H1 (cell line): ENCODE results near the gene CNTF. TPM values are rescaled to one million over a fixed set of nuclear protein-coding genes. Genes with fewer than 3 reads are reported as not detected.

Experiments
- CTCF ChIA-PET: fragments of 300-600 bp; sonication (Branson Sonifier 250); formaldehyde crosslinking; loops from one replicate; lab custom pipeline; 2021; ENCODE audit not compliant: partially characterized antibody; lab: Charles Lee
- POLR2A ChIA-PET: fragments of 300-600 bp; sonication (Branson Sonifier 250); formaldehyde crosslinking; loops from one replicate; lab custom pipeline; 2021; ENCODE audit warnings: inconsistent platforms; ENCODE audit not compliant: partially characterized antibody; lab: Charles Lee
- DNase-seq, 2 experiments: peaks; one replicate each; pipeline versions ENCODE4 v3.0.0 to v3.0.0-alpha.2; 2010 to 2022; ENCODE audit warnings: low spot score in 2 of 2, low read depth in 1 of 2, mixed read lengths in 1 of 2
- FAIRE-seq: peaks from 2 replicates; lab custom pipeline; 2011; peaks lifted over from hg19 to GRCh38; lab: Jason Lieb, UNC
- H2AFZ ChIP-seq: 2 replicates; pipeline ENCODE4 v1.8.1; 2012; ENCODE audit warnings: low read length, inconsistent platforms
- H2AK5ac ChIP-seq: 2 replicates; pipeline ENCODE4 v1.6.1; 2013; ENCODE audit warnings: low read depth, low read length
- H2BK120ac ChIP-seq: replicated peaks from 2 replicates; pipeline ENCODE3; 2013; ENCODE audit warnings: low read depth, low read length, inconsistent platforms
- H2BK12ac ChIP-seq: 2 replicates; pipeline ENCODE4 v1.6.1; 2013; ENCODE audit warnings: low read depth, low read length
- H2BK15ac ChIP-seq: 2 replicates; pipeline ENCODE4 v1.6.1; 2013; ENCODE audit warnings: low read length
- H2BK20ac ChIP-seq: 2 replicates; pipeline ENCODE4 v1.6.1; 2013; ENCODE audit warnings: low read length
- H2BK5ac ChIP-seq: 2 replicates; pipeline ENCODE4 v1.6.1; 2013; ENCODE audit warnings: low read depth, low read length
- H3K14ac ChIP-seq: 2 replicates; pipeline ENCODE4 v1.6.1; 2013; ENCODE audit warnings: inconsistent platforms; ENCODE audit not compliant: insufficient read length
- H3K18ac ChIP-seq: 2 replicates; pipeline ENCODE4 v1.6.1; 2013; ENCODE audit warnings: low read length; ENCODE audit errors: extremely low read depth
- H3K23ac ChIP-seq: 2 replicates; pipeline ENCODE4 v1.6.1; 2013; ENCODE audit warnings: inconsistent platforms; ENCODE audit not compliant: insufficient read length
- H3K23me2 ChIP-seq: 2 replicates; pipeline ENCODE4 v1.6.1; 2013; ENCODE audit warnings: low read depth, low read length
- H3K27ac ChIP-seq: 2 replicates; pipeline ENCODE4 v1.6.1; 2011; ENCODE audit warnings: low read depth, low read length, inconsistent platforms
- H3K27me3 ChIP-seq, 4 experiments: replicated peaks in 1 of 4; 1 replicate in 1 of 4; 2 replicates in 3 of 4; pipeline versions ENCODE4 v1.6.1 to v1.8.1; 2011 to 2013; ENCODE audit warnings: low read length in 3 of 4, mild to moderate bottlenecking in 3 of 4, inconsistent platforms in 2 of 4, mixed read lengths in 2 of 4, moderate library complexity in 1 of 4; ENCODE audit not compliant: control insufficient read depth in 3 of 4, insufficient read depth in 3 of 4; ENCODE audit errors: extremely low read depth in 1 of 4
- H3K36me3 ChIP-seq, 4 experiments: 2 replicates each; pipeline versions ENCODE4 v1.6.1 to v1.8.1; 2011 to 2013; ENCODE audit warnings: mild to moderate bottlenecking in 4 of 4, low read length in 3 of 4, moderate library complexity in 2 of 4, control low read depth in 1 of 4, inconsistent platforms in 1 of 4; ENCODE audit not compliant: insufficient read depth in 4 of 4, control insufficient read depth in 2 of 4
- H3K4ac ChIP-seq: replicated peaks from 2 replicates; pipeline ENCODE3; 2013; ENCODE audit warnings: low read length, low read depth, mixed read lengths, inconsistent platforms; ENCODE audit not compliant: insufficient read length
- H3K4me1 ChIP-seq, 4 experiments: replicated peaks in 1 of 4; 1 replicate in 1 of 4; 2 replicates in 3 of 4; pipeline versions ENCODE4 v1.6.1 to v1.8.1; 2011 to 2013; ENCODE audit warnings: low read length in 3 of 4, inconsistent platforms in 2 of 4, mixed read lengths in 1 of 4; ENCODE audit not compliant: insufficient read depth in 4 of 4, control insufficient read depth in 3 of 4
- H3K4me2 ChIP-seq, 2 experiments: 2 replicates each; pipeline versions ENCODE4 v1.6.1 to v1.8.1; 2011 to 2013; ENCODE audit warnings: low read depth in 2 of 2, low read length in 2 of 2, control low read depth in 1 of 2, inconsistent platforms in 1 of 2, mild to moderate bottlenecking in 1 of 2; ENCODE audit not compliant: insufficient read depth in 1 of 2
- H3K4me3 ChIP-seq, 4 experiments: fragments of 200-600, 300-600 bp in 1 of 4; sonication (generic), shearing (Covaris generic), sonication (Bioruptor Twin) in 1 of 4; 2 replicates each; pipeline versions ENCODE4 v1.5.1 to v1.8.1; 2011 to 2016; ENCODE audit warnings: low read length in 4 of 4, low read depth in 3 of 4, control low read depth in 2 of 4, inconsistent platforms in 2 of 4, mild to moderate bottlenecking in 2 of 4, mixed read lengths in 1 of 4, moderate library complexity in 1 of 4; ENCODE audit not compliant: insufficient read depth in 2 of 4; ENCODE audit errors: extremely low read depth in 1 of 4
- H3K56ac ChIP-seq: replicated peaks from 2 replicates; pipeline ENCODE3; 2013; ENCODE audit warnings: low read depth, mild to moderate bottlenecking, mixed read lengths, low read length, inconsistent platforms; ENCODE audit not compliant: insufficient read length
- H3K79me1 ChIP-seq: 2 replicates; pipeline ENCODE4 v1.6.1; 2013; ENCODE audit warnings: low read depth, low read length, control low read depth
- H3K79me2 ChIP-seq, 2 experiments: 2 replicates each; pipeline versions ENCODE4 v1.6.1 to v1.8.1; 2012 to 2013; ENCODE audit warnings: low read length in 2 of 2, mild to moderate bottlenecking in 2 of 2, inconsistent platforms in 1 of 2; ENCODE audit not compliant: insufficient read depth in 2 of 2, control insufficient read depth in 1 of 2
- H3K9ac ChIP-seq, 4 experiments: replicated peaks in 1 of 4; 1 replicate in 1 of 4; 2 replicates in 3 of 4; pipeline versions ENCODE4 v1.6.1 to v1.8.1; 2011 to 2013; ENCODE audit warnings: low read depth in 3 of 4, low read length in 3 of 4, control low read depth in 2 of 4, mild to moderate bottlenecking in 2 of 4, moderate library complexity in 2 of 4, inconsistent platforms in 1 of 4; ENCODE audit errors: extremely low read depth in 1 of 4
- H3K9me3 ChIP-seq, 2 experiments: 2 replicates each; pipeline versions ENCODE4 v1.6.1 to v1.8.1; 2012 to 2013; ENCODE audit warnings: mild to moderate bottlenecking in 2 of 2, moderate library complexity in 2 of 2, control low read depth in 1 of 2, inconsistent platforms in 1 of 2, low read depth in 1 of 2, low read length in 1 of 2, mixed read lengths in 1 of 2; ENCODE audit not compliant: insufficient read depth in 2 of 2
- H4K20me1 ChIP-seq, 2 experiments: replicated peaks in 1 of 2; 2 replicates each; pipeline versions ENCODE3 to v1.8.1; 2011 to 2013; ENCODE audit warnings: inconsistent platforms in 2 of 2, low read length in 2 of 2, mild to moderate bottlenecking in 1 of 2; ENCODE audit not compliant: insufficient read depth in 2 of 2, control insufficient read depth in 1 of 2
- H4K5ac ChIP-seq: 2 replicates; pipeline ENCODE4 v1.6.1; 2013; ENCODE audit warnings: low read length, low read depth, mixed read lengths, inconsistent platforms; ENCODE audit not compliant: insufficient read length
- H4K8ac ChIP-seq: 2 replicates; pipeline ENCODE4 v1.8.0; 2013; ENCODE audit warnings: mild to moderate bottlenecking, moderate library complexity, low read length, inconsistent platforms; ENCODE audit not compliant: insufficient read depth; ENCODE audit errors: extremely low read depth
- H4K91ac ChIP-seq: replicated peaks from 2 replicates; pipeline ENCODE3; 2013; ENCODE audit warnings: low read length, mixed read lengths, inconsistent platforms; ENCODE audit not compliant: insufficient read length
- ATF3 ChIP-seq: IDR thresholded peaks from 2 replicates; pipeline ENCODE4 v1.6.1; 2011; ENCODE audit warnings: low read depth, mild to moderate bottlenecking, low read length; ENCODE audit not compliant: insufficient read depth
- BRCA1 ChIP-seq: IDR thresholded peaks from 2 replicates; pipeline ENCODE4 v1.6.1; 2012; ENCODE audit warnings: low read depth, low read length, improper control_type of control experiment
- CBX8 ChIP-seq: fragments of 300-800, 300-1000 bp; sonication (generic); IDR thresholded peaks from 2 replicates; pipeline ENCODE4 v1.7.1; 2016; ENCODE audit warnings: low read depth, low read length, borderline replicate concordance
- CHD1 ChIP-seq: IDR thresholded peaks from 2 replicates; pipeline ENCODE4 v1.6.1; 2012; ENCODE audit warnings: low read depth, low read length, improper control_type of control experiment
- GTF2F1 ChIP-seq: IDR thresholded peaks from 2 replicates; pipeline ENCODE4 v1.6.1; 2012; ENCODE audit warnings: low read depth, low read length, improper control_type of control experiment, borderline replicate concordance
- KDM4A ChIP-seq: IDR thresholded peaks from one replicate; pipeline ENCODE4 v1.7.1; 2012; ENCODE audit warnings: low read depth, mild to moderate bottlenecking, moderate library complexity, low read length, inconsistent platforms; ENCODE audit not compliant: severe bottlenecking
- KDM5A ChIP-seq: fragments of 200-600 bp; IDR thresholded peaks from 2 replicates; pipeline ENCODE4 v1.7.1; 2012; ENCODE audit warnings: mild to moderate bottlenecking, low read length, inconsistent platforms, mixed read lengths
- POU5F1 ChIP-seq: IDR thresholded peaks from 2 replicates; pipeline ENCODE4 v1.6.1; 2011; ENCODE audit warnings: low read depth, mild to moderate bottlenecking, low read length, moderate library complexity
- RBBP5 ChIP-seq: IDR thresholded peaks from 2 replicates; pipeline ENCODE4 v1.7.1; 2012; ENCODE audit warnings: low read depth, mild to moderate bottlenecking, inconsistent platforms, low read length, moderate library complexity, borderline replicate concordance
- SIN3A ChIP-seq, 2 experiments: IDR thresholded peaks in 1 of 2; conservative IDR thresholded peaks in 1 of 2; 2 replicates each; pipeline ENCODE4 v1.6.1; 2011 to 2012; ENCODE audit warnings: low read length in 2 of 2, improper control_type of control experiment in 1 of 2, low read depth in 1 of 2, mild to moderate bottlenecking in 1 of 2
- TBP ChIP-seq: IDR thresholded peaks from 2 replicates; pipeline ENCODE4 v1.6.1; 2011; ENCODE audit warnings: low read depth, low read length, improper control_type of control experiment
- WGBS, 2 experiments: shearing (Covaris generic) in 1 of 2; methylation state at CpG; one replicate each; pipeline versions ENCODE4 v1.1.6 to v1.1.7; 2013 to 2015; ENCODE audit warnings: low lambda C conversion rate in 2 of 2, mixed read lengths in 2 of 2, inconsistent platforms in 1 of 2, low coverage in 1 of 2, missing lambda C conversion rate in 1 of 2; ENCODE audit not compliant: insufficient replicate concordance in 2 of 2, insufficient coverage in 1 of 2, insufficient read length in 1 of 2; ENCODE audit errors: extremely low coverage in 1 of 2, missing lambda C conversion rate in 1 of 2; 5-methylcytosine and 5-hydroxymethylcytosine counted together
- polyA plus RNA-seq, 7 experiments: library from polyadenylated mRNA; depleted of rRNA in 3 of 7; stranded (reverse) in 5 of 7; unstranded in 2 of 7; fragments of >200 nt in 5 of 7; fragments of 200-250 nt in 2 of 7; gene quantifications; 1 replicate in 5 of 7; 2 replicates in 1 of 7; 4 replicates in 1 of 7; pipeline versions ENCODE4 v1.2.1 to v1.2.3, GENCODE V29; 2011 to 2013; ENCODE audit warnings: missing spikeins in 2 of 7, mixed read lengths in 2 of 7
- total RNA-seq: library from RNA; stranded (reverse); fragmentation: NEBNext Ultra II Directional; extraction: Animal tissue kit (Norgen Biotek cat#: 25700); gene quantifications from 2 replicates; pipeline ENCODE4 v1.2.1, GENCODE V29; 2021

CNTF gene
- total and polyA plus RNA-seq, 2 of the 8 experiments (the other 6 are each of a cell fraction or from before 2014, with no cell fraction given): 0.41 to 1.5 TPM

- CTCF ChIA-PET: interaction anchor here (0.6 to 3.1 kb wide), 7 partner anchors 10 to 571 kb away, joined by 3 to 26 read pairs (median 4); no protein-coding TSS in a partner anchor
- DNase-seq (peak in 1 of 2 experiments; percentile 74), FAIRE-seq (no peak)
- no peaks in the 10 kb centered on the region for H3K79me1 ChIP-seq
- peak overlapping the region in 3 of 4 experiments; percentile 80 to 100 (median 90); a peak in 6 of 7 replicates for H3K9ac ChIP-seq
- H2AK5ac ChIP-seq: no peak overlapping the region
- no peak overlapping the region for H3K23ac ChIP-seq
- 3% methylated on average over 21 of the region's 21 CpGs; no CpG with 5 or more reads in 1 of the 2 experiments for WGBS, 2 experiments
- H2AFZ ChIP-seq: peak overlapping the region; percentile 44
- H3K4me1 ChIP-seq: peaks cover 0 to 2% (median 2%) of the 10 kb centered on the region in 4 experiments; a peak in 4 of 7 replicates
- H3K4ac ChIP-seq: peak overlapping the region; percentile 27
- peak overlapping the region; percentile 96 to 100 (median 98) for H3K4me3 ChIP-seq
- H3K27ac ChIP-seq: peak overlapping the region; percentile 79
- peak overlapping the region; percentile 89 for H2BK5ac ChIP-seq
- H3K23me2 ChIP-seq: no peaks in the 10 kb centered on the region
- no peaks in the 10 kb centered on the region for H3K9me3 ChIP-seq
- no peak overlapping the region for H2BK12ac ChIP-seq
- no peak overlapping the region for H3K14ac ChIP-seq
- no peak overlapping the region for H2BK120ac ChIP-seq
- H3K18ac ChIP-seq: no peak overlapping the region; the same call in 1 of the 2 replicates
- H4K91ac ChIP-seq: peak overlapping the region; percentile 41
- peak overlapping the region; percentile 64 for H4K5ac ChIP-seq
- H3K79me2 ChIP-seq: peaks cover 9 to 32% of the 10 kb centered on the region in 2 experiments; a peak in 3 of 4 replicates
- H3K4me2 ChIP-seq: peak overlapping the region; percentile 78 to 82
- POLR2A ChIA-PET: interaction anchor here (0.6 to 2.0 kb wide), 17 partner anchors 9 to 1314 kb away, joined by 3 to 13 read pairs (median 3); no protein-coding TSS in a partner anchor
- H3K56ac ChIP-seq: peak overlapping the region; percentile 75
- peak overlapping the region; percentile 87; the same call in 1 of the 2 replicates for H4K8ac ChIP-seq
- no peaks in the 10 kb centered on the region for H3K27me3 ChIP-seq
- no peak overlapping the region for H2BK20ac ChIP-seq
- H2BK15ac ChIP-seq: no peak overlapping the region
- peaks cover 0 to 7% (median 0%) of the 10 kb centered on the region in 4 experiments; a peak in 1 of 8 replicates for H3K36me3 ChIP-seq
- H4K20me1 ChIP-seq: peaks cover 0 to 3% of the 10 kb centered on the region in 2 experiments
- TF ChIP-seq GTF2F1 (no peak), KDM4A (peak; percentile 15), RBBP5 (no peak), POU5F1 (no peak), CBX8 (no peak), SIN3A (conservative IDR thresholded peaks at IDR 0.05 in 1 of 2, IDR thresholded peaks at IDR 0.05 in 1 of 2; ENCODE audit: low read depth in 1 of 2, low read length in 2 of 2) (peak; percentile 55 to 72; a peak in 2 of 4 replicates), ATF3 (no peak), KDM5A (no peak), CHD1 (no peak), TBP (peak; percentile 41; the same call in 1 of the 2 replicates), BRCA1 (no peak)
Observed at GRCh38 chr11:58577555-58578135, 44.8 kb upstream of the CNTF start.
